ENCODE data around the gene NOP53. TPM values are rescaled to one million over a fixed set of nuclear protein-coding genes. Genes with fewer than 3 reads are reported as not detected.
"Not testable (repeated sequence)": the region's sequence is repeated elsewhere in the genome, so short reads cannot be mapped to it uniquely, and the experiment has no call there.

NOP53 gene
- total and polyA plus RNA-seq, 2 donors = 51.2 to 690 TPM

DNA sequence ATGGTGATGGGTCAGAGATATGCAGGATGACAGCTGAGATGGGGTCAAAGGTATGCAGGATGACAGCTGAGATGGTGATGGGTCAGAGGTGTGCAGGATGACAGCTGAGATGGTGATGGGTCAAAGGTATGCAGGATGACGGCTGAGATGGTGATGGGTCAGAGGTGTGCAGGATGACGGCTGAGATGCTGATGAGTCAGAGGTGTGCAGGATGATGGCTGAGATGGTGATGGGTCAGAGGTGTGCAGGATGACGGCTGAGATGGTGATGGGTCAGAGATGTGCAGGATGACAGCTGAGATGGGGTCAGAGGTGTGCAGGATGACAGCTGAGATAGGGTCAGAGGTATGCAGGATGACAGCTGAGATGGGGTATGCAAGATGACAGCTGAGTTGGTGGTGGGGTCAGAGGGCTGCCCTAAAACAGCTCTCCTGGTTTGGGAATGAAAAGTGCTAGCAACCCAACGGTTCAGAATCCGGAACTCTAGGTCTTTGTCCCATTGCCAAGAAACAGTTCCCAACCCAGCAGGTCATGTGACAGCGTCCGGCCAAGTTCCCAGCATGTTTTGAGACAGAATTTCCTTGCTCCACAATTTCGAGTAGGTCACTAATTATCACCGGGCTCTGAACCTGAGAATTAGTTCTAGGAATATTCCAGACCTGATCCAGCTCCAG is 36.4 kb downstream of the NOP53 start:
- H3K36me3 ChIP-seq (ENCODE audit: insufficient read depth) = peaks cover 2% of the 10 kb centered on the region
- H3K27ac ChIP-seq (ENCODE audit: low read depth) = no peak overlapping the region
- DNase-seq (ENCODE audit: extremely low spot score) = no peak
- 46% methylated on average over 9 of the region's 9 CpGs for WGBS
- H3K4me1 ChIP-seq (ENCODE audit: insufficient read depth) = peaks cover 2% of the 10 kb centered on the region
- no peak overlapping the region for H3K4me3 ChIP-seq (ENCODE audit: low read depth, low read length)

DNA sequence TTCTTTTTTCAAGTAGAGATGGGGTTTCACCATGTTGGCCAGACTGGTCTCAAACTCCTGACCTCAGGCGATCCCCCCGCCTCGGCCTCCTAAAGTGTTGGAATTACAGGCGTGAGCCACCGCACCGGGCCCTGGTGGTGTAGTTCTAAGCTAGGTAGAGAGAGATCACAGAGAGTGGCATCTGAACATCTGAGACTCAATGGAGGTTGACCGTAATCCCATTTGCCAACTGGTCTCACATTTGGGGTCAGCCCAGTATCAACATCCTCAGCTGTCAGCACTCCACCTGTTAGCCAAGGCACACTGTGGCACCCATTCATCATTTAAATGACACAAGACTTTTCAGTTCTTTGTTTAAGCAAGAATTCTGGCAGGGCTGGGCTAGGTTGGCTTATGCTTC is 41.2 kb downstream of the NOP53 start:
- no peaks in the 10 kb centered on the region for H3K4me1 ChIP-seq (ENCODE audit: insufficient read depth)

DNA sequence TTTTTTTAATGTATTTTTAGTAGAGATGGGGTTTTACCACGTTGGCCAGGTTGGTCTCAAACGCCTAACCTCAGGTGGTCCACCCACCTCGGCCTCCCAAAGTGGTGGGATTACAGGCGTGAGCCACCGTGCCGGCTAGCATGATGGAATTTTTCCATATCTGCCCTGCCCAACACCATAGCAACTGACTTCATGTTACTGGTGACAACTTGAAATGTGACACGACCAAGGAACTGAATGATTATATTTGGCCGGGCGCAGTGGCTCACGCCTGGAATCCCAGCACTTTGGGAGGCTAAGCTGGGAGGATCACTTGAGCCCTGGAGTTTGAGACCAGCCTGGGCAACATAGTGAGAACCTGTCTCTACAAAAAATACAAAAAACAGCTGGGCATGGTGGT is 42.0 kb downstream of the NOP53 start:
- not testable (repeated sequence) for H3K36me3 ChIP-seq (ENCODE audit: insufficient read depth); H3K4me3 ChIP-seq (ENCODE audit: low read depth, low read length); DNase-seq (ENCODE audit: extremely low spot score); H3K27ac ChIP-seq (ENCODE audit: low read depth); H3K4me1 ChIP-seq (ENCODE audit: insufficient read depth)
- WGBS = 82% methylated on average over 10 of the region's 10 CpGs

More for the DNA sequence above, 41.2 kb downstream of the NOP53 start:
- no peak overlapping the region for H3K4me3 ChIP-seq (ENCODE audit: low read depth, low read length)
- H3K27ac ChIP-seq (ENCODE audit: low read depth) = no peak overlapping the region
- no peak for DNase-seq (ENCODE audit: extremely low spot score)
- H3K36me3 ChIP-seq (ENCODE audit: insufficient read depth) = peaks cover 2% of the 10 kb centered on the region
- 91% methylated on average over 7 of the region's 7 CpGs for WGBS

DNA sequence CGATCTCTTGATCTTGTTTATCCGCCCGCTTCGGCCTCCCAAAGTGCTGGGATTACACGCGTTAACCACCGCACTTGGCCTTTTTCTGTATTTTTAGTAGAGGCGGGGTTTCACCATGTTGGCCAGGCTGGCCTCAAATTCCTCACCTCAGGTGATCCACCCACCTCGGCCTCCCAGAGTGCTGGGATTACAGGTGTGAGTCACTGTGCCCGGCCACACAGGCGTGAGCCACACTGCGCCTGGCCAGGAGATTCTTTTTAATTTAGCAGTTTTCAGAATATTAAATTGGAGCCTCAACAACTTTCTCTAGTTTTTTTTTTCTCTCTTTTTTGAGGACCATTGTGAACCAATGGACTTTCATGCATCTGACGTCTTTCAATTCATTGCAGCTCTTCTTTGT is 44.5 kb downstream of the NOP53 start:
- not testable (repeated sequence) for H3K4me3 ChIP-seq (ENCODE audit: low read depth, low read length); DNase-seq (ENCODE audit: extremely low spot score); H3K36me3 ChIP-seq (ENCODE audit: insufficient read depth); H3K4me1 ChIP-seq (ENCODE audit: insufficient read depth); H3K27ac ChIP-seq (ENCODE audit: low read depth)
- WGBS = 89% methylated on average over 13 of the region's 13 CpGs

DNA sequence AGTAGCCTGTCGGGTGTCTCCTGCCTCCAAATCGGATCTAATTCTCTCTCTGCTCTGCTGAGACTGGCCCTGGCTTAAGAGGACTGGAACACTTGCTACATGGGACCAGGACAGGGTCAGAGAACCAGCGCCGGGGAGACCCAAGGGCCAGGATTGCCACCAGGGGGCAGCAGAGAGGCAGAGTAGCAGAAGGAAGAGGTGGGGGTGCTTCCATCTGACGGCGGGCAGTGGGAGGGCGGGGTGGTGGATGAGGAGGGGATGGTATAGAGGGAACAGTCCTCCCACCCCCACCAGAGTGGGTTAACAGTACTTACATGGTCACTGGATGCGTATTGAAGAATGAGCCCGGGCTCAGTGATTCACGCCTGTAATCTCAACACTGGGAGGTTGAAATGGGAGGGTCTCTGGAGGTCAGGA is 45.1 kb downstream of the NOP53 start:
- Histone ChIP-seq H3K27ac (ENCODE audit: low read depth) (no peak overlapping the region), H3K36me3 (ENCODE audit: insufficient read depth) (no peaks in the 10 kb centered on the region), H3K4me3 (ENCODE audit: low read depth, low read length) (no peak overlapping the region), H3K4me1 (ENCODE audit: insufficient read depth) (no peaks in the 10 kb centered on the region)
- no peak for DNase-seq (ENCODE audit: extremely low spot score)
- 8% methylated on average over 10 of the region's 10 CpGs for WGBS

DNA sequence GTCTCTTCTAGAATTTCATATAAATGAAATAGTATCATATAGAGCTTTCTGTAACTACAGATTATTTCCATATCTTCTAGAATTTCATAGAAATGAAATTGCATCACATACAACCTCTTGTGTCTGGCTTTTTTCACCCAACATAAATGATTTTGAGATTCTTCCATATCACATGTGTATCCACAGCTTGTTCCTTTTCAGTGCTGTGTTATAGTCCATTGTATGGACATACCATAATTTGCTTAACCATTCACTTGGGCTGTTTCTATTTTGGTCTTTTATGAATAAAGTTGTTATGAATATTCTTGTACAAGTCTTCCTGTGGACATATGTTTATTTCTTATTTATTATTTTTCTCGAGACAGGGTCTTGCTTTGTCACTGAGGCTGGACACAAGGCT is 47.3 kb downstream of the NOP53 start:
- Histone ChIP-seq H3K4me1 (ENCODE audit: insufficient read depth) (no peaks in the 10 kb centered on the region), H3K4me3 (ENCODE audit: low read depth, low read length) (no peak overlapping the region), H3K36me3 (ENCODE audit: insufficient read depth) (no peaks in the 10 kb centered on the region), H3K27ac (ENCODE audit: low read depth) (no peak overlapping the region)
- no peak for DNase-seq (ENCODE audit: extremely low spot score)
- WGBS = 93% methylated on average over 1 of the region's 1 CpG

DNA sequence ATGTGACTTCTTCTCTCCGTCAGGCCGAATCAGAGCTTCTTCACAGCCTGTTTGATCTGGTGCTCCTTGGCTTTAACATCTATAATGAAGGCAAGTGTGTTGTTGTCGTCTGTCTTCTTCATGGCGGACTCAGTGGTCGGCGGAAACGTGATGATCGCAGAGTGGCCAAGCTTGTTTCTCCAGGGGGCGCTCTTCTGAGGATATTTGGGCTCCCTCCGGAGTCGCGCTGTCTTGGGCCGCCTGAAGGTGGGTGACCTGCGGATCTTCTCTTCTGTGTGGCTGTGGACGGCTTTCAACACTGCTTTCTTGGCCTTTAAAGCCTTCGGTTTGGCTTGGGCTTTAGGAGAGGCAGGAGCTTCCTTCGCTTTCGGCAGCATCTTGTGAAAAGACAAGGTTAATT is 49.2 kb downstream of the NOP53 start:
- Histone ChIP-seq H3K4me1 (ENCODE audit: insufficient read depth) (no peaks in the 10 kb centered on the region), H3K27ac (ENCODE audit: low read depth) (no peak overlapping the region), H3K36me3 (ENCODE audit: insufficient read depth) (no peaks in the 10 kb centered on the region), H3K4me3 (ENCODE audit: low read depth, low read length) (no peak overlapping the region)
- DNase-seq (ENCODE audit: extremely low spot score) = no peak
- 82% methylated on average over 18 of the region's 18 CpGs for WGBS

DNA sequence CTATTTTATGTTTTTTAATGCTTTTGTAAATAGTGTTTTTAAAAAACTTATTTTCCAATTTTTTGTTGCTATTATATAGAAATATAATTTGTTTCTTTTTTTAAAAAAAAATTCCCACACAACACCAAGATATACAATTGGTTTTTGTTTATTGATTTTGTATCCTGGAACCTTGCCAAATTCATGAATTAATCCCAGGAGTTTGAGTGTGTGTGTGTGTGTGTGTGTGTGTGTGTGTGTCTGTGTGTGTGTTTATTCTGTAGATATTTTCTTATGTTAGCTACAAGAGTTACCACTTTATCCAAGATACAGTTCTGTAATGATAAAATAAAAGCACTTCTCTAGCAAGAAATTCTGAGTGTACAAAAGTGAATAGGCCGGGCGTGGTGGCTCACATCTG is 51.4 kb downstream of the NOP53 start:
- Histone ChIP-seq H3K36me3 (ENCODE audit: insufficient read depth) (no peaks in the 10 kb centered on the region), H3K27ac (ENCODE audit: low read depth) (no peak overlapping the region), H3K4me1 (ENCODE audit: insufficient read depth) (no peaks in the 10 kb centered on the region), H3K4me3 (ENCODE audit: low read depth, low read length) (no peak overlapping the region)
- 87% methylated on average over 2 of the region's 2 CpGs for WGBS
- DNase-seq (ENCODE audit: extremely low spot score) = no peak

DNA sequence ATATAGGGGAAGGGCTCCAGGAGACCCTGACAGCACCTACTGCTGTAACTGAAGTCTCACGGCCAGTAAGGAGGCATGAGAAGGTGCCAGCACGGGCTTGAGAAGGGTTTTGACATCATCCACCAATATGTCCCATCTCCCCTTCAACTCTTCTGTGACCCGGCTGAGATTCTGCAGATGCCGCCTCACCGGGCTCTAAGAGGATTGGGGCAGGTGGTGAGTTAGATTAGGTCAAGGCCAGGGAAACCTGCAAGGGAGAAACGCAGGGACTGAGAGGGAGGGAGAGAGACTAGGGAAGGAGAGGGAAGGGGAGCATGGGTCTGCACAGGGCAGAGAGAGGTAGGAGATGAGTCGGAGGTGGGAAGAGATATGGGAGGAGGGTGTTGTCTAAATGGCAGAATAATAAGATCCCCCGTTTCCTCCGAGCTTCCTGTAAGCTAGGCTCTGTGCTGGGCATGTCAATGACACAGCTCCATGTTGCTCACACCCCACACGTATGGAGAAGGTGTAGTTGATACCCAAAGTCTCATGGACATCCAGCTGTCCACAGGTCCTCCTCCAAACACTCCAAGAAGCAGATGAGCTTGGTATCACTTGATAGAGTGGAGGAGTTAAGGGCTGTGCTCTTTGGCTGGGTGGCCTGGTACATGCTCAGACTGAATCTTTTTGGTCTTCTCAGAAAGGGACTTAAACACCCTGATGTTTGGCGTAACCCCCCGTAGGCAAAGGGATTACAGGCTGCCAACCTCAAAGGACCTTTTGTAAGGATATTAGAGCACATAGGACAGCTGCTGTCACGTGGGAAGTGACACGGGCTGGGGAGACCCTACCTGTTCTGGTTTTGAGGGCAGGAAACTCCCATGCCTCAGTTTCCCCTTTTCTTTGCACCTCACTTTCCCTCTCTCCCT is 52.9 kb downstream of the NOP53 start:
- Histone ChIP-seq H3K4me1 (ENCODE audit: insufficient read depth) (no peaks in the 10 kb centered on the region), H3K27ac (ENCODE audit: low read depth) (no peak overlapping the region), H3K4me3 (ENCODE audit: low read depth, low read length) (no peak overlapping the region), H3K36me3 (ENCODE audit: insufficient read depth) (no peaks in the 10 kb centered on the region)
- WGBS = 59% methylated on average over 14 of the region's 14 CpGs
- no peak for DNase-seq (ENCODE audit: extremely low spot score)

DNA sequence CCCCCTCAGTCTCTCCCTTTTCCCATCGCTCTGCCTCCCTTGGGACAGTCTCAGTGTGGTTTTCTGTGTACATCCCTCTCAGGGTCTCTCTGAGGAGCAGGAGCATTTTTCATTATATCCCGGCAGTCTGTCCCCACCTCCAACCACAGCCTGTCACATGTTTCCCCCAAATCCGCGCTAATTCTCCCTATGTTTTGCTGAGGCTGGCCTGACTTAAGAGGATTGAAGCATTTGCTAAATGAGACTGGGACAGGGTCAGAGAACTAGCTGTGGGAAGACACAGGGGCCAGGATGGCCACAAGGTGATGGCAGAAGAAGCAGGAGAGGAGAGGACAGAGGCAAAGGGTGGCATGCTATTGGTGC is 53.5 kb downstream of the NOP53 start:
- no peak overlapping the region for H3K4me3 ChIP-seq (ENCODE audit: low read depth, low read length)
- H3K27ac ChIP-seq (ENCODE audit: low read depth) = no peak overlapping the region
- no peak for DNase-seq (ENCODE audit: extremely low spot score)
- H3K4me1 ChIP-seq (ENCODE audit: insufficient read depth) = no peaks in the 10 kb centered on the region
- no peaks in the 10 kb centered on the region for H3K36me3 ChIP-seq (ENCODE audit: insufficient read depth)
- WGBS = 84% methylated on average over 4 of the region's 4 CpGs

DNA sequence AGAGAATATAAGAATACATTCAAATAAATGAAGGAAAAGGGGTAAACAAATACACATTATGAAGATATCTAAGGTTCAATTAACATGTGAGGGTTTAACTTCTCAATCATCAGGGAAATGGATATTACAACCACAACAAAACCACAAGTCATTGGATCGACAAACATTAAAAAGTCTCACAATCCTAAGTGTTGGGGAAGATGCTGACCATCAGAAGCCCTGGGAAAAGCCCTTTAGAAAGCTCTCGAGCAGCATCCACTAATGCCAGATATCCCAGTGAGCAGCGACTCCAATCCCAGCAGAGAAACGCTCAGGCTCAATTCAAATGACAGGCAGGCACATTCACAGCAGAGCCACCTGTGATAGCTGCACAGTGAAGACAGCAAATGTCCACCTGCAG is 55.9 kb downstream of the NOP53 start:
- no peak for DNase-seq (ENCODE audit: extremely low spot score)
- no peaks in the 10 kb centered on the region for H3K36me3 ChIP-seq (ENCODE audit: insufficient read depth)
- no peak overlapping the region for H3K4me3 ChIP-seq (ENCODE audit: low read depth, low read length)
- H3K4me1 ChIP-seq (ENCODE audit: insufficient read depth) = no peaks in the 10 kb centered on the region
- WGBS = 95% methylated on average over 4 of the region's 4 CpGs
- H3K27ac ChIP-seq (ENCODE audit: low read depth) = no peak overlapping the region

DNA sequence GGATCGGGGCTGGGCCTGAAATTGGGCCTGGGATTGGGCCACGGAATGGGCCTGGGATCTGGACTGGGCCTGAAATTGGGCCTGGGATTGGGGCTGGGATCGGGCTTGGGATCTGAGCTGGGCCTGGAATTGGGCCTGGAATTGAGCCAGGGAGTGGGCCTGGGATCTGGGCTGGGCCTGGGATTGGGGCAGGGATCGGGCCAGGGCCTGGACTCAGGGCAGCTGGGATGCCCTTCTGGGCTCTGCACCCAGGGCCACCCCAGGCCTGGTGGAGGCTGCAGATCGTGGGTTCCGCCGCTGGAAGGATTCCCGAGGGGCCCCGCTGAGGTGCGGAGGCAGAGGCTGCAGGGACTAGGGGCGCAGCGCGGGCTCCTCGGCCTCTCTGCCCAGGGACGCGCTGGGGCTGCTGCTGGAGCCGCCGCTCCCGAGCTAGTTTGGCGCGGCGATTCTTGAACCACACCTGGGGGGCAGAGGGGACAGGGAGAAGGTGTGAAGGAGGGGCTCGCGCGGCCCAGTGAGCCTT is 57.2 kb downstream of the NOP53 start:
- H3K27ac ChIP-seq (ENCODE audit: low read depth) = no peak overlapping the region
- no peak for DNase-seq (ENCODE audit: extremely low spot score)
- H3K4me1 ChIP-seq (ENCODE audit: insufficient read depth) = no peaks in the 10 kb centered on the region
- WGBS = 85% methylated on average over 25 of the region's 25 CpGs
- H3K4me3 ChIP-seq (ENCODE audit: low read depth, low read length) = no peak overlapping the region
- no peaks in the 10 kb centered on the region for H3K36me3 ChIP-seq (ENCODE audit: insufficient read depth)

DNA sequence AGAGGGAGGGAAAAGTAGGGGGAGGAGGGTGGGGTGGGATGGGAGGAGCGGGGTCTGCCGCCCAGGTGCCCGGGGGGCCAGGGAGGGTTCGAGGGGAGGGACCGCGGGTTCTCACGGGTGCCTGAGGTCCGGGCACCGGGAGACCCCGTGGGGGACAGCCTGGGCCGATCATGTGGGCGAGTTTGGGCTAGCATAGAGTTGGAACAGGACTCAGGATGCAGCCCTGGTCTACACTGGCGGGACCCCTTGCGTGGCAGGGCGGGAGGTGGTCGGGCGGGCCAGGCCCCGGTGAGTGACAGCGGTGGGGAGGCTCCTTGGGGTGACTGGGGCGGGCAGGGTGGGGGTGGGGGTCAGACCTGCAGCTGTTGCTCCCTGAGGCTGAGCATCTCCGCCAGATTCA is 57.8 kb downstream of the NOP53 start:
- not testable (repeated sequence) for H3K27ac ChIP-seq (ENCODE audit: low read depth); H3K36me3 ChIP-seq (ENCODE audit: insufficient read depth); H3K4me1 ChIP-seq (ENCODE audit: insufficient read depth); H3K4me3 ChIP-seq (ENCODE audit: low read depth, low read length); DNase-seq (ENCODE audit: extremely low spot score)
- 83% methylated on average over 20 of the region's 21 CpGs for WGBS

DNA sequence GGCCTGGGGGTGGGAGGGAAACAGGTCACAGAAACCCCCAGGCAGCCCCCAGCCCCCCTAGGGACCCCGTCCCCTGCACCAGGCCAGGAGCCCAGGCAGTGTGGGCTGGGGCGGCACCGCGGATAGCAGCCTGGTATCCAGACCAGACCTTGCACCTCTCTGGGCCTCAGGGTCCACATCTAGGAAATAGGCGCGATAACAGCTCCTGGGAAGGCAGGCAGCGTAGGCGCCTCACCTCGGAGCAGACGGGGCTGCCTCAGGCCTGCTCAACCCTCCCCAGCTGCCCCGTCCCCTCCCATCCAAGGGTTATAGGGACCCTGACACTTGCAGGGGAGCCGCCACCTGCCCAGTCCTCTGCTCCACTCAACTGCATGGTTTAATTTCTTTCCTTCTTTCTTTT is 58.3 kb downstream of the NOP53 start:
- WGBS = 92% methylated on average over 11 of the region's 12 CpGs
- not testable (repeated sequence) for H3K27ac ChIP-seq (ENCODE audit: low read depth); H3K4me1 ChIP-seq (ENCODE audit: insufficient read depth); DNase-seq (ENCODE audit: extremely low spot score); H3K4me3 ChIP-seq (ENCODE audit: low read depth, low read length); H3K36me3 ChIP-seq (ENCODE audit: insufficient read depth)

All from urinary bladder (tissue), 4 donors.